ENCODE results near the gene TMEM94. TPM values are rescaled to one million over a fixed set of nuclear protein-coding genes. Genes with fewer than 3 reads are reported as not detected.

TMEM94 gene
- total and polyA plus RNA-seq, 2 of the 4 experiments (the other 2 are of a cell fraction) = 8.4 to 64.7 TPM

DNA sequence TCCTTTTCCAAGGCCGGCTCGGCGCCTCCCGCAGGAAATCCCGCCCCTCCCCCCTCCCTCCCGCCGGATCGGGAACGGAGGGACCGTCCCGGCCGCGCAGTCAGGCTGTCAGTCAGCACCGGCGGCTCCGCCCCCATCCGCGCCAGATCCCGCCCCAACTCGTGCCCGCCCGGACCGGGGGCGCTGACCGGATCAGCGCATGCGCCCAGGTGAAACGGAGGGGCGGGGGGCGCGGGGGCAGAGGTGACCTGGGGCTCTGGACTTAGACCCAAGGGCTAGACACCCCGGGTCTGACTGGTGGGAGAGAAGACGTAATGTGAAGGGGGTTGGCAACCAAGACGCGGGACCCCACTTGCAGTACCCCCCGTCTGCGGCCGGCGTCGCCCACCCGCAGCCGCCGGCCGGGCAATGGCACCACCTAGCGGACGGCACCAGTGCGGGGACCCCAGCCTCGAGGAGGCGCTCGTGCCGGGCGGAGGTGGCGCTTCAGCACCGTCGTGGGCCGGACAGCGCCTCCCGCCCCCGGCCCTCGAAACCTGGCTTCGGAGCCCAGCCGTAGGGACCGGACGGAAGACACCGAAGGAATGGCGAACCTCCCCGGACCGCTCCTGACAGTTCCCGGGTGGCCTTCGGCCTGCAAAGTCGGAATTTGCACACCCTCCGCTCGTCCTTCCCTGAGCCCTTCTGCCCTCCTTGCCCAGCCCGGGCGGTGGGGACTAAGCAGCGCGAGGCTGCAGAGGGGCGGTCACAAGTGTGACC, 59.2 kb downstream of the TMEM94 start, which contains the start of gene CASKIN2:
Gene CASKIN2, minus strand, starts transcription at position 42 of the 759 bp plus-strand sequence. CDS start 1,733 bp downstream, outside the sequence.
- Histone ChIP-seq H3K36me3 (ENCODE audit: control insufficient read depth, insufficient read depth, low read length) (peaks cover 8% of the 10 kb centered on the region; the same call in 1 of the 2 replicates), H3K9ac (ENCODE audit: low read depth, low read length) (peak within 1 kb of the TSS; percentile 46), H3K4me3 (ENCODE audit: insufficient read depth, low read depth, low read length) (peak within 1 kb of the TSS; percentile 82), H4K8ac (ENCODE audit: low read depth in 2 of 2, low read length in 2 of 2) (peak within 1 kb of the TSS in 1 of 2 experiments; percentile 90; a peak in 1 of 4 replicates), H3K79me1 (ENCODE audit: low read depth in 1 of 2, low read length in 2 of 2) (peaks cover 32 to 57% of the 10 kb centered on the region in 2 experiments), H3K14ac (replicated peaks; ENCODE audit: low read depth, low read length) (peak within 1 kb of the TSS; percentile 67), H4K5ac (ENCODE audit: low read depth, low read length) (no peak within 1 kb of the TSS), H2AFZ (replicated peaks; ENCODE audit: low read length, poor library complexity) (peak within 1 kb of the TSS; percentile 99), H3K27ac (ENCODE audit: insufficient read depth, low read length) (peak within 1 kb of the TSS; percentile 51), H3K9me1 (ENCODE audit: insufficient read depth, low read length) (peaks cover 13% of the 10 kb centered on the region; the same call in 1 of the 2 replicates), H3K18ac (ENCODE audit: low read depth, low read length) (peak within 1 kb of the TSS; percentile 5; the same call in 1 of the 2 replicates), H3K56ac (ENCODE audit: extremely low read depth, insufficient read depth, low read length) (peak within 1 kb of the TSS; percentile 33; the same call in 1 of the 2 replicates), H3K4ac (ENCODE audit: low read depth, low read length) (peak within 1 kb of the TSS; percentile 71), H2BK15ac (ENCODE audit: low read depth, low read length) (no peak within 1 kb of the TSS; the same call in 2 of the 3 replicates), H3K4me1 (ENCODE audit: control insufficient read depth, insufficient read depth, low read length) (peaks cover 10% of the 10 kb centered on the region; the same call in 1 of the 2 replicates), H3K4me2 (ENCODE audit: low read depth, low read length) (peak within 1 kb of the TSS; percentile 86), H2BK20ac (ENCODE audit: low read depth, low read length) (no peak within 1 kb of the TSS), H2BK120ac (ENCODE audit: low read depth, low read length) (no peak within 1 kb of the TSS), H2AK9ac (replicated peaks; ENCODE audit: low read depth, low read length, poor library complexity) (peak within 1 kb of the TSS; percentile 96), H3K23ac (ENCODE audit: low read depth, low read length) (peak within 1 kb of the TSS; percentile 82), H4K91ac (ENCODE audit: insufficient read depth, low read depth, low read length) (peak within 1 kb of the TSS; percentile 41; the same call in 1 of the 2 replicates), H2BK5ac (ENCODE audit: low read depth, low read length, poor library complexity, severe bottlenecking) (peak within 1 kb of the TSS; percentile 65), H2AK5ac (ENCODE audit: low read depth, low read length) (peak within 1 kb of the TSS; percentile 70), H3K27me3 (ENCODE audit: control insufficient read depth, insufficient read depth, low read length) (no peaks in the 10 kb centered on the region), H3K9me3 (ENCODE audit: control insufficient read depth, insufficient read depth, low read length) (no peaks in the 10 kb centered on the region), H4K20me1 (ENCODE audit: insufficient read depth, low read length) (peaks cover 26% of the 10 kb centered on the region)
- dilution Hi-C loops (cut with HindIII; ENCODE audit: low sequenced_read_pairs, unreplicated experiment) = no loop called here
- DNase-seq (peak; percentile 86), ATAC-seq (ENCODE audit: low read depth) (peak; percentile 79)
- ChIA-PET CTCF (interaction anchor here (0.7 to 1.1 kb wide), 3 partner anchors 37 to 93 kb away, joined by 3 to 4 read pairs (median 3); partner anchors contain the start of gene TMEM94), POLR2A (ENCODE audit: unreplicated experiment) (interaction anchor here (0.6 kb wide), 1 partner anchor 1272 kb away, joined by 13 read pairs; no protein-coding TSS in a partner anchor)
- intact Hi-C loops (cut with micrococcal nuclease) = loop anchor here (1.0 to 10.0 kb wide), 5 partner anchors 73 to 241 kb away; partner anchors contain the start of genes MIF4GD and SMIM5
- in situ Hi-C loops (cut with MboI; ENCODE audit: low sequenced_read_pairs) = no loop called here
- 1% methylated on average over 38 of the region's 78 CpGs; no CpG with 5 or more reads in 1 of the 2 experiments for WGBS, 2 experiments (ENCODE audit: extremely low coverage in 2 of 2, insufficient read length in 1 of 2)
- no TSS peak for BruUV-seq (replicated peaks)
- TF ChIP-seq RFX5 (IDR thresholded peaks at IDR 0.05; ENCODE audit: low read depth, low read length) (no peak), USF2 (IDR thresholded peaks at IDR 0.05; ENCODE audit: low read depth, low read length) (0 out of 2 replicates have a peak, but pooled peaks have one; percentile 25), SMC3 (IDR thresholded peaks at IDR 0.05; ENCODE audit: low read depth, low read length) (peak; percentile 73), MAZ (IDR thresholded peaks at IDR 0.05; ENCODE audit: borderline replicate concordance, low read depth, low read length) (peak; percentile 67; the same call in 1 of the 2 replicates), FOS (IDR thresholded peaks at IDR 0.05; ENCODE audit: low read depth, low read length) (no peak), RAD21 (IDR thresholded peaks at IDR 0.05; ENCODE audit: low read length) (peak; percentile 82), CHD1 (IDR thresholded peaks at IDR 0.05; ENCODE audit: low read depth, low read length) (no peak), NFE2L2 (IDR thresholded peaks at IDR 0.05; ENCODE audit: low read depth, low read length) (no peak), CTCF (conservative IDR thresholded peaks at IDR 0.05; ENCODE audit: low read depth, low read length) (peak; percentile 100), MAFK (IDR thresholded peaks at IDR 0.05; ENCODE audit: low read depth, low read length) (no peak; the same call in 1 of the 2 replicates), ELK1 (IDR thresholded peaks at IDR 0.05; ENCODE audit: borderline replicate concordance, low read depth, low read length) (no peak), CEBPB (IDR thresholded peaks at IDR 0.05; ENCODE audit: low read depth, low read length) (no peak)

Data from IMR-90 (cell line).